CD4-positive, alpha-beta T cell treated with Interferon gamma for 1 hour (primary cell): ENCODE results near the gene AGAP6.
"Not testable (repeated sequence)": the region's sequence is repeated elsewhere in the genome, so short reads cannot be mapped to it uniquely, and the experiment has no call there.

ENCODE experiments used
- DNase-seq: peaks from one replicate; pipeline ENCODE4 v3.0.0-alpha.2; 2020

Gene AGAP6

GRCh38 chr10:49988376-49988775 lies at the start of gene AGAP6:
AGAP6 (plus strand) TSS chr10:49988406; CDS start chr10:49988716, 310 bp downstream.
- DNase-seq = not testable (repeated sequence)

- DNase-seq = peak; percentile 75
Observed at GRCh38 chr10:49941447-49942338, 46.5 kb upstream of the AGAP6 start, which contains the start of the genes PARG and TIMM23B. PARG (minus strand) TSS chr10:49942027; CDS start chr10:49941725, 302 bp downstream. TIMM23B (plus strand) TSS chr10:49942053; CDS start chr10:49942195, 142 bp downstream.

- DNase-seq = not testable (repeated sequence)
Observed at GRCh38 chr10:49942339-49942705, 45.9 kb upstream of the AGAP6 start.

- DNase-seq = not testable (repeated sequence)
Observed at GRCh38 chr10:49943607-49944006, 44.6 kb upstream of the AGAP6 start.

- not testable (repeated sequence) for DNase-seq
Observed at GRCh38 chr10:49948142-49948541, 40.1 kb upstream of the AGAP6 start.

GRCh38 chr10:49948737-49949136 lies 39.5 kb upstream of the AGAP6 start:
- not testable (repeated sequence) for DNase-seq

GRCh38 chr10:49952006-49952405 lies 36.2 kb upstream of the AGAP6 start:
- DNase-seq = not testable (repeated sequence)

- DNase-seq = not testable (repeated sequence)
Observed at GRCh38 chr10:49953122-49953521, 35.1 kb upstream of the AGAP6 start.

- not testable (repeated sequence) for DNase-seq
Observed at GRCh38 chr10:49970331-49970857, 17.8 kb upstream of the AGAP6 start.

GRCh38 chr10:49971466-49971865 lies 16.7 kb upstream of the AGAP6 start:
- DNase-seq = not testable (repeated sequence)

GRCh38 chr10:49972094-49972493 lies 16.1 kb upstream of the AGAP6 start:
- DNase-seq = not testable (repeated sequence)

GRCh38 chr10:49977756-49978155 lies 10.4 kb upstream of the AGAP6 start:
- DNase-seq = not testable (repeated sequence)

GRCh38 chr10:49987207-49987606 lies 999 bp upstream of the AGAP6 start:
- DNase-seq = not testable (repeated sequence)

- DNase-seq = not testable (repeated sequence)
Observed at GRCh38 chr10:49995321-49995720, 7.1 kb downstream of the AGAP6 start.

- not testable (repeated sequence) for DNase-seq
Observed at GRCh38 chr10:50014024-50014423, 25.8 kb downstream of the AGAP6 start.

- DNase-seq = not testable (repeated sequence)
Observed at GRCh38 chr10:50015596-50016220, 27.5 kb downstream of the AGAP6 start.

GRCh38 chr10:50016926-50017325 lies 28.7 kb downstream of the AGAP6 start:
- DNase-seq = not testable (repeated sequence)

- not testable (repeated sequence) for DNase-seq
Observed at GRCh38 chr10:50017646-50018045, 29.4 kb downstream of the AGAP6 start.

GRCh38 chr10:50019279-50019678 lies 31.1 kb downstream of the AGAP6 start:
- not testable (repeated sequence) for DNase-seq

- DNase-seq = not testable (repeated sequence)
Observed at GRCh38 chr10:50020451-50021024, 32.3 kb downstream of the AGAP6 start.

GRCh38 chr10:50021646-50022045 lies 33.4 kb downstream of the AGAP6 start:
- no peak for DNase-seq

- DNase-seq = not testable (repeated sequence)
Observed at GRCh38 chr10:50024716-50025383, 36.6 kb downstream of the AGAP6 start.
